ENCODE measurements around the gene KRTAP10-7. TPM values are rescaled to one million over a fixed set of nuclear protein-coding genes. Genes with fewer than 3 reads are reported as not detected.

The KRTAP10-7 gene
- total RNA-seq, 1 experiment from 2014 or later: not detected

- DNase-seq: no peak
Measured at GRCh38 chr21:44595524-44595923, 4.9 kb upstream of the KRTAP10-7 start.

More at GRCh38 chr21:44595524-44595923, 4.9 kb upstream of the KRTAP10-7 start:
- Histone ChIP-seq H3K9me3 (ENCODE audit: control insufficient read depth, low read depth, low read length) (no peaks in the 10 kb centered on the region), H4K5ac (ENCODE audit: insufficient read length, low read depth, low read length) (no peak overlapping the region), H3K4ac (ENCODE audit: low read depth, low read length) (no peak overlapping the region), H3T11ph (ENCODE audit: low read length) (no peak overlapping the region), H3K9ac (ENCODE audit: extremely low read depth, insufficient read length, low read length) (no peak overlapping the region), H2AFZ (ENCODE audit: low read length) (no peak overlapping the region), H3K4me1 (ENCODE audit: insufficient read depth, low read length) (no peaks in the 10 kb centered on the region; the same call in 1 of the 2 replicates), H4K91ac (ENCODE audit: insufficient read length, low read depth, low read length) (no peak overlapping the region), H2BK15ac (ENCODE audit: low read depth, low read length) (no peak overlapping the region), H3K79me2 (ENCODE audit: insufficient read depth, low read length) (no peaks in the 10 kb centered on the region), H3K23ac (ENCODE audit: insufficient read length, low read depth, low read length) (no peak overlapping the region), H3K27me3 (ENCODE audit: insufficient read depth, low read length) (no peaks in the 10 kb centered on the region), H2BK5ac (ENCODE audit: insufficient read length, low read length) (no peak overlapping the region), H2BK12ac (ENCODE audit: insufficient read length, low read depth, low read length) (peak overlapping the region; percentile 63), H3K27ac (ENCODE audit: insufficient read length, low read depth, low read length) (no peak overlapping the region), H3K79me1 (ENCODE audit: insufficient read depth, low read depth, low read length, poor library complexity, severe bottlenecking) (no peaks in the 10 kb centered on the region), H4K20me1 (ENCODE audit: control insufficient read depth, insufficient read depth, insufficient read length) (no peaks in the 10 kb centered on the region), H2BK120ac (ENCODE audit: low read depth, low read length, poor library complexity, severe bottlenecking) (no peak overlapping the region), H3K18ac (ENCODE audit: insufficient read length, low read depth, low read length) (no peak overlapping the region), H2AK5ac (ENCODE audit: insufficient read length, low read length) (no peak overlapping the region), H2BK20ac (ENCODE audit: low read depth, low read length, poor library complexity, severe bottlenecking) (no peak overlapping the region), H3K23me2 (ENCODE audit: insufficient read length, low read depth, low read length, poor library complexity, severe bottlenecking) (no peaks in the 10 kb centered on the region), H4K8ac (replicated peaks; ENCODE audit: insufficient read length, low read depth, low read length) (no peak overlapping the region), H3K56ac (ENCODE audit: insufficient read length, low read depth, low read length) (no peak overlapping the region), H3K14ac (ENCODE audit: insufficient read depth, low read length) (no peak overlapping the region), H3K4me2 (ENCODE audit: insufficient read depth, insufficient read length, low read length) (no peak overlapping the region)
- no peaks in the 10 kb centered on the region; the same call in none of the 2 replicates for H3K27me3 Mint-ChIP-seq (ENCODE audit: low read depth)
- H3K36me3 Mint-ChIP-seq (ENCODE audit: insufficient read depth in 1 of 3, low read depth in 3 of 3): peaks cover 0 to 4% (median 0%) of the 10 kb centered on the region in 3 experiments; a peak in 1 of 7 replicates
- no peak overlapping the region for H3K4me3 Mint-ChIP-seq
- no peaks in the 10 kb centered on the region; a peak in 2 of 5 replicates for H3K9me3 Mint-ChIP-seq
- H3K27ac Mint-ChIP-seq: no peak overlapping the region
- no peak for TF ChIP-seq CTCF (conservative IDR thresholded peaks at IDR 0.05)
- peaks cover 53 to 55% of the 10 kb centered on the region in 2 experiments for H3K4me1 Mint-ChIP-seq
- WGBS (ENCODE audit: extremely low coverage, insufficient read length, low lambda C conversion rate): no CpG with 5 or more reads among the region's 6 CpGs

Data from H9 (cell line).